IPS-18c (cell line): ENCODE results near the gene TREML1.

ENCODE experiments used
- H3K4me3 ChIP-seq: 2 replicates; pipeline ENCODE4 v1.7.0; 2013; ENCODE audit warnings: low read depth, mild to moderate bottlenecking, low read length, moderate library complexity; ENCODE audit not compliant: insufficient read depth
- H3K9me3 ChIP-seq: one replicate; pipeline ENCODE4 v1.6.1; 2013; ENCODE audit warnings: mild to moderate bottlenecking, low read length, moderate library complexity; ENCODE audit not compliant: control insufficient read depth, insufficient read depth

The TREML1 gene

GRCh38 chr6:41111017-41111416, 43.1 kb downstream of the TREML1 start:
- H3K9me3 ChIP-seq: no peaks in the 10 kb centered on the region
- H3K4me3 ChIP-seq: no peak overlapping the region

GRCh38 chr6:41103847-41104246, 50.3 kb downstream of the TREML1 start:
- Histone ChIP-seq H3K4me3 (no peak overlapping the region), H3K9me3 (no peaks in the 10 kb centered on the region)

- H3K4me3 ChIP-seq: no peak overlapping the region
These were observed 53.3 kb downstream of the TREML1 start for GRCh38 chr6:41100871-41101287.

More at GRCh38 chr6:41100871-41101287, 53.3 kb downstream of the TREML1 start:
- no peaks in the 10 kb centered on the region for H3K9me3 ChIP-seq
